HG02759 (cell line): ENCODE data around the gene IRAK2.

Experiments
- ATAC-seq: cut with Tn5 transposase; IDR thresholded peaks from one replicate; pipeline ENCODE4 v1.9.1; 2021; ENCODE audit warnings: mild to moderate bottlenecking, moderate library complexity; ENCODE audit not compliant: unreplicated experiment

Gene IRAK2

DNA sequence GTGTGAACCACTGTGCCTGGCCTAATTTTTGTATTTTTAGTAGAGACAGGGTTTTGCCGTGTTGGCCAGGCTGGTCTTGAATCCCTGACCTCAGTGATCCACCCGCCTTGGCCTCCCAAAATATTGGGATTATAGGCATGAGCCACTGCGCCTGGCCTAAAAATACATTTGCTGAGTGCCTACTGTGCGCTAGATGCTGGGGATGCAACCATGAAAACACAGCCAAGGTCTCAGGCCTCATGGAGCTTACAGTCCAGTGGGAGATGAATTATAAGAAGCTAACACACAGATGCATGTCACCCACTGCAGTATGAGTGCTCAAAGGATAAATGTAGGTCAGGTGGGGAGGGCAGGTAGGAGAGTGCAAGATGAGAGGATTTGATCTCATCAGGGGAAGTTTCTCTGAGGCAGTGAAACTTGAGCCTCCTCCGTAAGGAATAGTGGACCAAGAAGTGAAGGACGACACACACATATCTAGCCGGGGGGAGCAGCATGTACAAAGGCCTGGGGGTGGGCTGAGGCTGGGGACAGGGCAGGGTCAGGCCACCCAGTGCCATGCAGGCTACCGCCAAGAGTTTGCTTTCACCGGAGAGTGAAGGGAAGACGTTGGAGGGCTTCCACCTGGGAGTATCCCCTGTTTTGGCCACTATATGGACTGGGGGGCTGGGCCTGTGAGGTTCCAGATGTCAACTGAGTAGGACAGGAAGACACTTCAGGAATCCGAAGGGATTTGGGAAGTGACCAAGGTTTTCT lies 24.3 kb downstream of the IRAK2 start:
- ATAC-seq: no peak

DNA sequence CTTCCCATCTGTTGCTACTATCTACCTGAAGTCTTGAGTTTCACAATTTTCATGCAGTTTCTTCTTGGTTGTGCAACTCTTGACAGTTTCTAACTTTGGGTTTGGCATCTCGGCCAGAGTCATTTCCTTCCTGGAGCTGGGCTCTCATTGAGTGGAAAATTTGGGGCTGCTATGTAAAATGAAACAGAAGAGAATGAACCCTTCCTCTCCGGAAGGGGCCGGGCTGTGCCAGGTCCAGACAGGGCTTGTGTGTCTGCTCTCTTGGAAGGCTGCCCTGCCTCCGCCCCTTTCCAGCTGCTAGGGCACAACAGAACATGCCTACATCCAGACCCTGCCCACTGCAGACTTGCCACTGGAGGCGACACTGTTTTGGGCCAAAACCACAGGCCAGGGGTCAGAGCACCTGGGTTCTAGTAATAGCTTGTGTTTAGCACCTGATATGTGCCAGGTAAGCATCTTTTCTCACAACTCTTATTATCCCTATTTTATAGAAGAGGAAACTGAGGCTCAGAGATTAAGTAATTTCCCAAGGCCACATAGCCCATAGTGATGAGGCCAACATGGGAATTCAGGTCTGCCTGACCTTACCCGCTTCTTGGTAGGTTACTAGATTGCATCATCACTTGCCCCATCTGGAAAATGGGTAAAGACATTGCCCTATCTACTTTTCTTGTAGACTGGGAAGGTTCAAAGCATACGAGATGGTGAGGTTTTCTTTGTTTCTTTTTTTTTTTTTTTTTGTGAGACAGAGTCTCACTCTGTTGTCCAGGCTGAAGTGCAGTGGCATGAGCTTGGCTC lies 25.0 kb downstream of the IRAK2 start:
- ATAC-seq: no peak

DNA sequence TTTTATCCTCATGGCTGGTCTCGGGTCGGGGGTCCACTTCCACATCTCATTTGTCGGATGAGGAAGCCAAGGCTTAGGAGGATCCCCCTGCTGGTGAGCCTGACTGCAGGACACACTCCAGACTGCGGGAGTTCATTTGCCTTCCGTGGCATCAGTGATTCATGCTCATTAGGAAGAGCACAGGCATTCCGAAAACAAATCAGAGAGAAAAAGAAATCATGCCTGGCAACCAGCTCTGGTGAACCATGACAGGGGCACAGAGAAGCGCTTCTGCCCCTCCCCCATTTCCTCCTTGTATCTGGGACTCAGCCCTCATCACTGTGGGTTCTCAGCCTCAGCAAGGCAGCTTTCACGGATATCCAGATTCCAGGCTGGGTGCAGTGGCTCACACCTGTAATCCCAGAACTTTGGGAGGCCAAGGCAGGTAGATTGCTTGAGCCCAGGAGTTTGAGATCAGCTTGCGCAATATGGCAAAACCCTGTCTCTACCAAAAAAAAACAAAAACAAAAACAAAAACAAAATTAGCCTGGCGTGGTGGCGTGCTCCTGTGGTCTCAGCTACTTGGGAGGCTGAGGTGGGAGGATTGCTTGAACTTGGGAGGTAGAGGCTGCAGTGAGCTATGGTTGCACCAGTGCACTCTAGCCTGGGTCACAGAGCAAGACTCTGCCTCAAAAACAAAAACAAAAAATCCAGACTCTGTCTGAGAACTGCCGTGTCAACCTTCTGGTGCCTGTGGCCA lies 28.4 kb downstream of the IRAK2 start:
- ATAC-seq: peak; percentile 45

DNA sequence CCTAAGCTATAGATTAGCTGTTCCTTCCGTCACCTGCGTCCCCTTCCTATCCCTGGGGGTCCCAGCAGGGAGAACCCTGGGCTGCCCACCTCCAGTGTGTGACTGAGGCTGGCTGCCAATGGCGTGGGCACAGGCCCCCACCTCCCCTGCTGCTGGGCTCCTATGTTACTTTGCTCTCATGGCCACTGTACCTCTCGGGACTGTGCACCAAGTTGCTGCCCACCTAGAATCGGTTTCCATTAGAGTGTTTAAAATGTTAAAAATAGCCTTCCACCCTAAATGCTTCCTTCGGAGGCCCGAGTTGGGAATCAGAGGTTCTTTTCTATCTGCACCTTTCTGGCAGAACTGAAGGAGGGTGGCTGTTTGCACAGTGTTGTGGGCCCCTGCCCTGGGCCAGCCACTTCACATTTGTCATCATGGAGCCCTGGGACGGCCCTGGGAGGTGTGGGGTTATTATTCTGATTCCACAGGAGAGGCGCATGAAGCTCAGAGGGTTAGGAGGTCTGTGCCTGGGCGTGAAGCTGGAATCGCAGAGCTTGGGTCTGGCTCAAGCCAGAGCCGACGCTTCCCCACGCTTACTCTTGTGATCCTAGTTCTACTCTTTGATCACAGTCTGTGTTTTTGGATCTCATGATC lies 29.1 kb downstream of the IRAK2 start:
- ATAC-seq: no peak

DNA sequence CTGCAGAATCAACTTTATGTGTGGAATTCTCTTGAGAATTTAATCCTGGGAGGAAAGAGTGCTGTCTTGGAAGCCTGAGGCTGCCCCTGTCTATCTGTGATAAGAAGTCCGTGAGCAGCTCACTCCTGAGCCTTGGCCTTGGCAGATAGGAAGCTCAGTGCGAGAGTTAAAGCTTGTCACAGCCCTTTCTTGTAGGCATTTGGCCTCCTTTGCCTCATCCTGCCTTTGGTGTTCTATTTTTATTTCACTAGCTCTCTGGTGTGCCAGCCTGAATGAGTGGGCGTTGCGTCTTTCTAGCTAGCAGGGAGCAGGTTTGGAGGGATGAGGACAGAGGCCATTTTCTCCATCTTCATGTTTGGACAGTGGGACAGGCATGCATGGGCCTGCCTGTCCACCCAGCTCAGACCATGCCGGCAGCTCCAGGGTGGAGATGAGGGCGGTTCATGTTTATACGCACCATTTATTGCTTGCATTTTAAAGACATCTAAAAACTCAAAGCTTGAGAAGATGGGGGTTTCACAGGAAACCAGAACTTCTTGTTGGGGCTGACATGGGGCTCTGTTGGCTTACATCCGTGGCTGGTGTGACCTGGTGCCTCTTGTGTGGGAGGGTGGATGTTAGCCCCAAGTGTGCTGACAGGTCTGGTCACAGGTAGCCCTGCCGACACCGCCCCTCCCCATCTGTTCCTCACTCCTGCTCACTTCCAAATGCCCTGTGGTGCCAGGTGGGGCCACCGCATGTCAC lies 29.8 kb downstream of the IRAK2 start:
- no peak for ATAC-seq

DNA sequence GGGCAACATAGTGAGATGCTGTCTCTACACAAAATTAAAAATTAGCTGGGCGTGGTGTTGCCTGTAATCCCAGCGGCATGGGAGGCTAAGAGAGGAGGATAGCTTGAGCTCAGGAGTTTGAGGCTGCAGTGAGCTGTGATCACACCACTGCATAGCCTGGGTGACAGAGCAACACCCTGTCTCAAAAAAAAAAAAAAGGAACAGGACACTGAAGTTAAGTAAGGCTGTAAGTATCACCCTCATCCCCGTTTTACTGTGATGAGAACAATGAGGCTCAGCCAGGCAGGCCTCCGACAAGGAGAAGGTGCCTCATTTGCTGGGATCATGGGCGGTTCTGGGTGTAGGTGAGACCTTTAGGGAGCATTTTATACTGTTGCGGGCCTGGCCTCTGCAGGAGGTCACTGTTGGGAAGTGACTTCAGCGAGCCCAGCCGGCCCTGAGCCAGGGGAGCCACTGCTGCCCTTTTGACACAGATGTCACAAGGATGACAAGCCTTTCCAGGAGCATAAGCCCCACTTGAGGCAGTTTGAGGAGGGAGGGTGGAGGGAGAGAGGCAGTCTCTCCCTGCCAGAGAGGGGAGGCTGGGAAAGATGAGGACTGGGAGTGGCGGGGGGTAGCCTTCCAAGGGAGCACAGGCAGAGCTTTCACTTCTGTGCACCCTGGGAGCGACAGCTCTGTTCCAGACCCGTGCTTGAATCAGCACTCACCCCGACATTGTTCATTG lies 30.8 kb downstream of the IRAK2 start:
- ATAC-seq: no peak

DNA sequence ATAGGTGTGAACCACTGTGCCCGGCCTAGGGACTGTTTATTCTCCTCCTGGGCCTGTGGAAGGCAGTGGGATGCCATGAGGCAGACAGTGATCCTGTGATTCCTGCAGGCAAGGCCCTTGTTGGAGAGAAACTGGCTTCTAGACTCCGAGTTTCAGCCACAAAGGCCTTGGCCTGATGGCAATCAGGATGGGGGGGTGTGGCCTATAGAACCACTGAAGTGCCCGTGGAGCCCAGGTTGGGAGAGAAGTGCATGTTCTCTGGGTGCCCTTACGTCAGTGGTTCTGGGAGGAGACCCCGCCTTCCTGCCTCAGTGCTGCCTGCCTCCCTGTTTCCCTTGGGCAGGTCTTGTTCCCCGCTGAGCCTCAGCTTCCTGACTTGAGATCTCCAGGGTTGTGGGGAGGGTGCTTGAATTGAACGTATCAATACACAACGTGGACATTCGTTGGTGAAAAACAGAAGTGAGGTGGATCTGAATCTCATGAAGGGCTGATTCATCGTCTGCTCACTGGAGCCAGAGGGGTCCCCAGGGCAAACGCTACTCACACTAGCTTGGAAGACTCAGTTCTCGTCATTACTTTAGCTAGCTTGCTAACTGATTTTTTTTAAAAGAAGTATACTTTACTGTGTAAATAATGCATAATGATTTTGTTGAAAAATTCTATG lies 31.8 kb downstream of the IRAK2 start:
- ATAC-seq: no peak

DNA sequence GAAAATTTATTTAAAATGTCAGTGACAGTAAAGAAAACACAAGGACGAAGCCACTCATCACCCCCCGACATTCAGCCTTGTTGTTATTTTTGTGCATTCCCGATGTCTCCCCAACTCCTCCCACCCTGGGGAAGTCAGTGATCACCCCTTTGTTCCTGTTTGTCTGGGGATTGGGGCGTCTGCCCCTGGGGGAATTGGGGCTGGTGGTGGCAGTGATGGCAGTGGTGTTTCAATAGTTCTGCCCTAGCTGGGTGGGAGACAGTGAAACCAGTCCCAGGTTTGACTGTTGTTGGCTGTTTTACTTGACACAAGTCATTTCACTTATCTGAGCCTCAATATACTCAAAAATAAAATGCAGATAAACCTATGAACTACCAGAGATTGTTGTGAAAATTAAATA lies 33.5 kb downstream of the IRAK2 start:
- no peak for ATAC-seq

DNA sequence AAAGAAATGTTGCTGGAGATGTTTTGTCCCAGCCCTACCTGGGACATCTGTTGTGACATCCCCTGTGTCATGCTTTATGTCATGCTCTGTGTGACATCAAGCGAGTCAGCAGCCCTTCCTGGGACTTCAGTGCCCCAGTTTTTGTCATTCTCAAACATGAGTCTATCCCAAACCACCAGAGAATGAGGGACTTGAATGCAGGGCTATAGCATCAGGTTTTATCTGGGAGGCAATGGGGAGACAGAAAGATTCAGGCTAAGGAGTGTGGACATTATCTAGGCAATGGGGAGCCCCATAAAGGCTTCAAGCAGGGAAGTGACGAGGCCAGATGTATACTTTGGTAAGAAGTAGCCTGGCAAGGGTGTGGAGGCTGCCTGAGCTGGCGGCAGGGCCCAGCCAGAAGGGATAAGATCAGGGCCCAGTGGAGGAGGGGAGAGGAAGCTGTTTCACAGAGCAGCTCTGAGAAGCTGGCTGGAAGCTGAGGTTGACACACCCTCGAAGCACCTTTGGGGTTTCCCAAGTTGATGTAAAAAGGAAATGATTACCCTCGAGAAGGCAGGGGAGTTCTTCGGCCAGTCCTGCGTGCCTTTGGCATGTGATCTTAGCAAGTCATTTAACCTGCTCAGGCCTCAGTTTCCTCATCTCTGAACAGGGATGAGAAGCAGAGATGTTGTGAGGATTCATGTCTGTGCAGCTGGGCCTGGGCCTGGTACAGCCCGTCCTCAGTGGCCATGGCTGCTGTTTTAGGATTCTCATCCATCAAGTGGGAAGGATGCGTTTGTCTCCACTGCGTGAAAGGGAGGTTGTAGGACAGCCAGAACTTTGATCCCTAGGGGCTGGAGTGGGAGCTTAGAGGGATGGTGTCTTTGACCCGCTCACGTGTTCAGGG lies 34.3 kb downstream of the IRAK2 start:
- ATAC-seq: peak; percentile 81

DNA sequence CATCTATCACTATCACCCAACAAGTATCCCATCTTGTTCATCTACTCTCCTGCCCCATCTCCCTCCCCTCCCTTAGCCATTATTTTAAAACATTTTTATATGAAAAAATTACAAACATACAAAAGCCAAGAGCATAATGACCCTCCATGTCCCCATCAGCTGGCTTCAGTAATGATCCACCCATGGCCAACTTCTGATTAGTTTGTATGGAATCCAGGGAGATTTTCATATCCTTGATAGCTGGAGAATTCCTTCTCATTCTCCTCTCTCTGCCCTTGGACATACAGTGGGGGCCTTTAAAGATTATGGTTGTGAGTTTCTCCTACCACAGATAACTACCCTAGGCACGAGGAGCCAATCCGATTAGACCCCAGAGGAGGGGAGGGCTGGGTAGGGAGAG lies 40.2 kb downstream of the IRAK2 start:
- no peak for ATAC-seq

DNA sequence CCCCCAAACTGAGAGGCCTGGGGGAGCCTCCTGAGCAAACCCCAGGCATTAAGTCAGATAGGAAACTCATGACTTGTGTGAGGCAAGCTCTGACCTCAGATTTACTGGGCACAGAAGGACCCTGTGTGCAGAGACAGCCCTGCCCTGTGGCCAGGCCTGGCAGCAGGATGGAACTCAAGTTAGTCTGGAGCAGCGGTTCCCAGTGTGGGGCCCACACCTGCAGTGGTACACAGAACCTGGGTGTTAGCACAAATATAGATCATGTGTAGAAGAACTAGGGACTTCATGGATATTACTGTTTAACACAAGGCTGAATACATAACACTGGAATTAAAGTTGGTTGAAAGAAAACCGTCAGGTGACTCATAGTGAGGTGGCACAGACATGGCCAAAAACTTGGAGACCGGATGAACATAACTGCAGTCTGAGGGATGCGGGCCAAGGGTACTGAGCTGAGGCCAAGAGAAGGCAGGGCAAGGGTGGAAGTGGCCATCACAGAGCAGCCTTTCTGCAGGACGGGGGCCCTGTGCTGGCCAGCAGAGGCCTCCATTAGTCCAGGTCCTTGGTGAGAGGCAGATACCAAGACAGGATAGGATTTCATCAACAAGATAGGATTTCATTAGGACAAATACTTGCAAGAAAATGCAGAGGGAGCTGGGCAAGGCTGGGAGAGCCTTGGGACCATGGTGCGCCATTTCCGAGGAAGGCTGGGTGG lies 40.9 kb downstream of the IRAK2 start:
- ATAC-seq: no peak

DNA sequence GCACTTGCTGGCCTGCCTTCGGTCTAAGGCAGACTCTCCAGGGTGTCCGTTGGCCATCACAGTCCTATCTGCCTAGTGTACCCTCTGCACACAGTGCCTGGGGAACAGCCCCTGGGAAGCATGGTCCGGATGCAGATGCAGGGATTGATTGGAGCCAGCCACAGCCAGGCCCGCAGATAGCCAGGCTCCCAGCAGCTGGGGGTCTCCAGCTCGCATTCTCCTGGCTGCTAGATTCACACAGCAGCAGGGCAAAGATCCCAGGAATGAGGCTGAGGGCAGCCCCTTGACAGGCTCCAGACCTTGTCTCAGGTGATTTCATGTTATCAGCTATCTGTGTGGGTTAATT lies 41.4 kb downstream of the IRAK2 start:
- no peak for ATAC-seq

DNA sequence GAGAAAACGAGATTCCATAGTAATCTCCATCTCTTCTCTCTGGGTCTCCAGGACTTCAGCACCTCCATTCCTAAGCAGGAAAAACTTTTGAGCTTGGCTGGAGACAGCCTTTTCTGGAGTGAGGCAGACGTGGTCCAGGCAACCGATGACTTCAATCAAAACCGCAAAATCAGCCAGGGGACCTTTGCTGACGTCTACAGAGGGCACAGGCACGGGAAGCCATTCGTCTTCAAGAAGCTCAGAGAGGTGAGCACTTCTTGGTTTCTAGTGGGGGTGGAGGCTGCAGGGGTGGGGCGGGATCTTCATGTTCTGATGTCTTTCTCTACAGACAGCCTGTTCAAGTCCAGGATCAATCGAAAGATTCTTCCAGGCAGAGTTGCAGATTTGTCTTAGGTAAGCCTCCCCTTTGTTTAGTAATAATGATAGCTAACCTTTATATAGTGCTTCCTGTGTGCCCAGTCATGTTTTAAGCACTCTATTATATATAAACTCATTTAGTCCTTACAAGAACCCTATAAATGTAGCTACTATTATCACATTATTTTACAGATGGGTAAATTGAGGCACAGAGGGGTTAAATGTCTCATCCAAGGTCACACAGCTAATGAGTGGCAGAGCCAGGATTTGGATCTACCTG lies 48.6 kb downstream of the IRAK2 start:
- no peak for ATAC-seq

DNA sequence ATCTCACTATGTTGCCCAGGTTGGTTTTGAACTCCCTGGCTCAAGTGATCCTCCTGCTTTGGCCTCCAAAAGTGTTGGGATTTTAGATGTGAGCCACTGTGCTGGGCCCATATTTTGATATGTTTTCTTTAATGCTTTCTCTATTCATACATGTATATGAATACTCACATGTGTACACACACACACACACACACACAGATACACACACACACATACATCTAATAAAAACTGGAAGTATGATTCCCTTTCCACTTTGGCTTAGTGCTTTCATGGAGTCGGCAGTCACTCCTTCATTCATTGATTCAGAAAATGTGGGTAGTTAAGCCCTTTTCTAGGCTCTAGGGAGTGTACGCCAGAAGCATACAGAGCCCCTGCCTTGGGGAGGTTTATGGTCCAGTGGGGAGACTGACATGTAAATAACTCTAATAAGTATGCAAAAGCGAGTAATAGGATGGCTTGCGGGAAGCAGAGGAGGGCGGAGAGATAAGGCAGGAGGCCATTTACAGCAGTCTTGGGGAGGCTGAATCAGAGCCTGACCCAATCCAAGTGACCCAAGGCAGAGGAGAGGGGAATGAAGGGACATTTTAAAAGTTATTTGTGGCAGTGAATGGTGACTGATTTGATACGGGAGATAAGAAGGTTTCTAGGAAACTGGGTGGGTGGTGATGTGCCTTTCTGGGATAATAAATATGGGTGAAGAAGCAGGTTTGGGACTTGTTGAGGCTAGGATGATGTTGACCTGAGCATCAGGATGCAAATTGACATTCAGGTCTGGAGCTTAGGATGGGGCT lies 51.1 kb downstream of the IRAK2 start:
- ATAC-seq: no peak

DNA sequence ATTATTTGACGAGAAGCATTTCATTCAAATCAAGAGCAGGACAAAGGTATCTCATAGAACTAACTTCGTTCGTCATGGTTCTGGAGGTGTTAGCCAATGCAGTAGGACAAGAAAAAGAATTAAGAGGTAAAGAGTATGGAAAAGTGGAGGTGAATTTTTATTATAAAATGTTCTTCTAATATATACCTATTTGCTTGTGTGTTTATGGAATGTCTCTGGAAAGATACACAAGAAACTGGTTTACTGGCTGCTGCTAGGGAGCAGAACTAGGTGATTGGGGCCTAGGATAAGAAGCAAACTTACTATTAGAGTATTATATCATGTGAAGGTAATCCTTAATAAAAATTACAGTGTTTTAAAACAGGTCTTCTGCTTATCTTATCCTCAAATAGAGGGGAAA lies 52.6 kb downstream of the IRAK2 start:
- ATAC-seq: no peak

DNA sequence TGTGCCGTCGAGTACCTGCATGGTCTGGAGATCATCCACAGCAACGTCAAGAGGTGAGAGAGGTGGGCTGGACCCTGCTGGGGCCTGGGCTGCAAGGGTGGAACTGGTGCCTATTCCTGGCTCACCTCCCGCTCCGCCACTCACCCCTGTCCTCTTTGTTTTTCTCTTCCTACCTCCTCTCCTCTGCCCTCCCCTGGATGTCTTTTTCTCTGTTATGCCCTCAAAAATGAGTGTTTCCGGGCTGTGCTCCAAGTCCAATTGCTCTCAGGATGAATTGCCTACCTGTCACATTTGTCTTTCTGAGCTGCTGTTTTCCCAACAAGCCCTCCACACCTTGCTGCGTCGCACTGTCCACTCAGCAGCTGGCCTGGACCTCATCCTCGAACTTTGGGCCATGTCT lies 55.0 kb downstream of the IRAK2 start:
- no peak for ATAC-seq
